Measurements from ENCODE around the gene RASD2.

DNA sequence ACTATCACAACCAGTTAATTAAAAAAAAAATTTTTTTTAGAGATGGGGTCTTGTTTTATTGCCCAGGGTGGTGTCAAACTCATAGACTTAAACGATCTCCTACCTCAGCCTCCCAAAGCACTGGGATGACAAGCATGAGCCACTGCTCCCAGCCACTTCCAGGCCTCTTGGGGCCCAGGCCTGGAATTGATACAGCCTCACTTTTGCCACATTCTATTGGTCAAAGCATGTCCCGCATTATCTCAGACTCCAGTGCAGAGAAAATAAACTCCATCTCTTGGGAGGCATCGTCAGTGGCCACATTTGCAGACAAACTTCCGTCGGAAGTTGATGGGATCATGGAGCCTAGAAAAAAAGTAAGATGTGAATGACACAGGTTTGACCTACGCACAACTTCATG is 9.4 kb upstream of the RASD2 start:
- TF ChIP-seq, protein P1, sequence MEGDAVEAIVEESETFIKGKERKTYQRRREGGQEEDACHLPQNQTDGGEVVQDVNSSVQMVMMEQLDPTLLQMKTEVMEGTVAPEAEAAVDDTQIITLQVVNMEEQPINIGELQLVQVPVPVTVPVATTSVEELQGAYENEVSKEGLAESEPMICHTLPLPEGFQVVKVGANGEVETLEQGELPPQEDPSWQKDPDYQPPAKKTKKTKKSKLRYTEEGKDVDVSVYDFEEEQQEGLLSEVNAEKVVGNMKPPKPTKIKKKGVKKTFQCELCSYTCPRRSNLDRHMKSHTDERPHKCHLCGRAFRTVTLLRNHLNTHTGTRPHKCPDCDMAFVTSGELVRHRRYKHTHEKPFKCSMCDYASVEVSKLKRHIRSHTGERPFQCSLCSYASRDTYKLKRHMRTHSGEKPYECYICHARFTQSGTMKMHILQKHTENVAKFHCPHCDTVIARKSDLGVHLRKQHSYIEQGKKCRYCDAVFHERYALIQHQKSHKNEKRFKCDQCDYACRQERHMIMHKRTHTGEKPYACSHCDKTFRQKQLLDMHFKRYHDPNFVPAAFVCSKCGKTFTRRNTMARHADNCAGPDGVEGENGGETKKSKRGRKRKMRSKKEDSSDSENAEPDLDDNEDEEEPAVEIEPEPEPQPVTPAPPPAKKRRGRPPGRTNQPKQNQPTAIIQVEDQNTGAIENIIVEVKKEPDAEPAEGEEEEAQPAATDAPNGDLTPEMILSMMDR (conservative IDR thresholded peaks at IDR 0.05; ENCODE audit: low read length) = no peak
- TF ChIP-seq EZH2phosphoT487 (IDR thresholded peaks at IDR 0.05; ENCODE audit: borderline replicate concordance) = no peak

Measured in Loucy (cell line).